ENCODE results near the gene HSPBP1.
A peak's percentile ranks its signal among the peaks of the same experiment; 100 is the strongest.

HSPBP1 gene

DNA sequence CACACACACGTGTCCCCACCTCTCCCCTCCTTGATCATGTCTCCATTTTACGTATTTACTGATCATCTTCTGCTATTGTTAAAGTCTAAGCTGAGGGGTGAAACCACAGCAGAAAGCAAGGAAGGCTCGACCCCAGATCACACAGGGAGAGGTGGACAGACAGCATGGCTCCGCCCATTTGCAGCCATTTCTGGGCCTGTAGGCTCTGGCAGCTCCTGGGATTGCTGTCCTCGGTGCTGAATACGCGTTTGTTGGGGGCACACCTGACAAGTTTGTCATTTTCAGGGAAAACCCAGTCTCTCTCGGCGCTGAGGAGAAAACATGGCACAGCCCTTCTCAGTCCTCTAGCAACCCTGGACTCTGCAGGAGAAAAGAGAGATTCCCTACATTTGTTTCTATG, 59.4 kb downstream of the HSPBP1 start:
- in situ Hi-C loops (cut with HindIII; ENCODE audit: low sequenced_read_pairs), result no loop called here
- DNase-seq (ENCODE audit: low read depth, low spot score), result no peak
- no peak overlapping the region for H3K4me3 ChIP-seq (ENCODE audit: low read depth, low read length)
- TF ChIP-seq, protein P1, sequence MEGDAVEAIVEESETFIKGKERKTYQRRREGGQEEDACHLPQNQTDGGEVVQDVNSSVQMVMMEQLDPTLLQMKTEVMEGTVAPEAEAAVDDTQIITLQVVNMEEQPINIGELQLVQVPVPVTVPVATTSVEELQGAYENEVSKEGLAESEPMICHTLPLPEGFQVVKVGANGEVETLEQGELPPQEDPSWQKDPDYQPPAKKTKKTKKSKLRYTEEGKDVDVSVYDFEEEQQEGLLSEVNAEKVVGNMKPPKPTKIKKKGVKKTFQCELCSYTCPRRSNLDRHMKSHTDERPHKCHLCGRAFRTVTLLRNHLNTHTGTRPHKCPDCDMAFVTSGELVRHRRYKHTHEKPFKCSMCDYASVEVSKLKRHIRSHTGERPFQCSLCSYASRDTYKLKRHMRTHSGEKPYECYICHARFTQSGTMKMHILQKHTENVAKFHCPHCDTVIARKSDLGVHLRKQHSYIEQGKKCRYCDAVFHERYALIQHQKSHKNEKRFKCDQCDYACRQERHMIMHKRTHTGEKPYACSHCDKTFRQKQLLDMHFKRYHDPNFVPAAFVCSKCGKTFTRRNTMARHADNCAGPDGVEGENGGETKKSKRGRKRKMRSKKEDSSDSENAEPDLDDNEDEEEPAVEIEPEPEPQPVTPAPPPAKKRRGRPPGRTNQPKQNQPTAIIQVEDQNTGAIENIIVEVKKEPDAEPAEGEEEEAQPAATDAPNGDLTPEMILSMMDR (IDR thresholded peaks at IDR 0.05; ENCODE audit: low read depth, low read length), result no peak

DNA sequence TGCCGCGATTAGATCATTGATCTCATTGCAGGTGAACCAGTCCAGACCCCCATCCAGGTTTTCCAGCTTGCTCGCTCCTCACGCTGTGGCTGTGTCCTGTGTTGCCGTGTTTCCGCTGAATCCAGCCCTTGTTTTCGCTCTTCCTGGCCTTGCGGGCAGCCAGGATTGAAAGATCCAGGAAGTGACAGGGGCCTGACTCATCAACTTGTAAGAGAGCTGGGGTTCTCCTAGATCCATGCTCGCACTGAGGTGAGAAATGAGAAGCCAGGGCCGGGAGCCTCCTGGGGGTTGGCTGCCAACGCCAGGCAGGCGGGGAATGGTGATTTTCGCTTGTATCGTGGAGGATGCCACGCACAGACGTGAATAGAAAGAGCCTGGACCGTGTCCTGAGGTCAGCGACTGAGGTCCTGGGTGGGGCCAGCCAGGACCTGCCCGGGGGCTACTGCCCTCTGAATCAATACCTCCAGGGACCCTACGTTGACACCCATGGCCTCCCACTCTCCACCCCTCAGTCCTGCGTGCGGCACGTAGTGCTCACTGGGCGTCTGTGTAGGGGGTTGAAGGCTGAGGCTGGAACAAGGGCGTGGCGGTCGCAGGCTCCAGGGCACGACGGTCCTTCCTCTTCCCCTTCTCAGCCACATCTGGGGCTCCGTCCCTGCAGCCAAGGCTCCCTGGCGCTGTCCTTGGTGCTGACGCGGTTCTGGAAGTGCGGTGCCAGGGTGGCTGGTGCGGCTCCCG, 63.3 kb downstream of the HSPBP1 start:
- DNase-seq (ENCODE audit: low read depth, low spot score), result peak; percentile 99
- TF ChIP-seq, protein P1 (IDR thresholded peaks at IDR 0.05; ENCODE audit: low read depth, low read length), result peak; percentile 12
- peak overlapping the region; percentile 44 for H3K4me3 ChIP-seq (ENCODE audit: low read depth, low read length)
- in situ Hi-C loops (cut with HindIII; ENCODE audit: low sequenced_read_pairs), result no loop called here

DNA sequence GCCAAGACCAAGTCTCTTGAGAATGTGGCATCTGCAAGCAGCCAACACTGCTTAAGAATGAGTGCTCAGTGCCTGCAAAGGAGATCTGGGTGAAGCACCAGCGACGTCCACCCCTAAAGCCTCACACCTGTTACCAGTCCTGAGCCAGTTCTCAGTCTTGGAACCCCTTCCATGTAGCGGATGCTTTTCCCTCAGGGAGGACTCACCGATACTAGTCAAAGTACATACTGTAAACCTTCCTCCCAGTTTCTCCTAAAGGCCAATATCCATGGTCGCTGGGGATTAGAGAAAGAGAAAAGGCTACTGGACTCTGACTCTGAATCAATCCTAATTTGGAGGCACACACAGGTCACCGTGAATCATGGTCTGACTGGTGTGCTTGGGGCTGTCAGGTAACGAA, 66.4 kb downstream of the HSPBP1 start:
- in situ Hi-C loops (cut with HindIII; ENCODE audit: low sequenced_read_pairs), result no loop called here
- DNase-seq (ENCODE audit: low read depth, low spot score), result no peak
- H3K4me3 ChIP-seq (ENCODE audit: low read depth, low read length), result no peak overlapping the region
- TF ChIP-seq, protein P1 (IDR thresholded peaks at IDR 0.05; ENCODE audit: low read depth, low read length), result no peak

DNA sequence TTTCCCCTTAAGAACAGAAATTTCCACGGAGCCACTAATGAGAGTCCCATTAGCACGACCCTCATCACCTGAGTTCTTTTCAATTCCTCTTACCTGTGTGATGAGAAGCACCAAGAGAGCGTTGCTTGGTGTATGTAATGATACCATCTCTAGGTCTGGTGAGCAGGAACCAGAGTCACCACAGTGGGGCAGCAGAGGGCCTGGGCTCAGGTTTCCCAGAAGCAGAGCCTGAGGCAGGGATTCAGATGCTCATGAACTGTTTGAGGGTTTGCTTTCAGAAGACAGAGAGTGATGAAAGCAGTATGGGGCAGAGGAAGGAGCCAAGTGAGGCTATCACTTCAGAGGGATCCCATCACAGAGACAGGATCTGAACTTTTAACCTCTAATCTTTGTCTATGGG, 67.5 kb downstream of the HSPBP1 start:
- DNase-seq (ENCODE audit: low read depth, low spot score), result no peak
- no peak overlapping the region for H3K4me3 ChIP-seq (ENCODE audit: low read depth, low read length)
- TF ChIP-seq, protein P1 (IDR thresholded peaks at IDR 0.05; ENCODE audit: low read depth, low read length), result peak; percentile 24
- in situ Hi-C loops (cut with HindIII; ENCODE audit: low sequenced_read_pairs), result no loop called here
